Psoas muscle (tissue), 8 donors: Measurements from ENCODE around the gene UBL5. TPM values are rescaled to one million over a fixed set of nuclear protein-coding genes. Genes with fewer than 3 reads are reported as not detected.
"Not testable (repeated sequence)": the region's sequence is repeated elsewhere in the genome, so short reads cannot be mapped to it uniquely, and the experiment has no call there.

Experiments used
- ATAC-seq, 4 donors: fragments of 200-7000 bp; cut with Tn5 transposase; one replicate each; pipeline ENCODE4 v1.9.1; 2020; ENCODE audit warnings: moderate library complexity in 3 of 4, mild to moderate bottlenecking in 2 of 4
- DNase-seq, 2 donors: peaks; one replicate each; pipeline ENCODE4 v3.0.0-alpha.2; 2020
- H3K27ac ChIP-seq: fragments of 200-600 bp; one replicate; pipeline ENCODE4 v1.8.0; 2022
- H3K27me3 ChIP-seq, 3 donors: fragments of 200-600 bp in 1 of 3; one replicate each; pipeline versions ENCODE4 v1.6.1 to v1.8.0; 2013 to 2022; ENCODE audit warnings: low read length in 2 of 3, mild to moderate bottlenecking in 2 of 3, moderate library complexity in 1 of 3; ENCODE audit not compliant: insufficient read depth in 3 of 3
- H3K36me3 ChIP-seq, 2 donors: fragments of 200-600 bp in 1 of 2; one replicate each; pipeline versions ENCODE4 v1.6.1 to v1.8.0; 2013 to 2022; ENCODE audit warnings: low read depth in 1 of 2, mild to moderate bottlenecking in 1 of 2, moderate library complexity in 1 of 2; ENCODE audit not compliant: insufficient read depth in 1 of 2
- H3K4me1 ChIP-seq: fragments of 200-600 bp; one replicate; pipeline ENCODE4 v1.8.0; 2022
- H3K4me3 ChIP-seq: fragments of 200-600 bp; one replicate; pipeline ENCODE4 v1.8.0; 2022; ENCODE audit warnings: mild to moderate bottlenecking
- H3K9me3 ChIP-seq: fragments of 200-600 bp; one replicate; pipeline ENCODE4 v1.8.0; 2022
- CTCF ChIP-seq: fragments of 200-600 bp; IDR thresholded peaks from one replicate; pipeline ENCODE4 v1.8.0; 2022; ENCODE audit warnings: antibody characterized with exemption
- WGBS, 3 donors: extraction: QIAGEN DNeasy Blood & Tissue Kit; methylation state at CpG; one replicate each; pipeline versions ENCODE4 v1.1.6 to v1.1.7; 2013; 5-methylcytosine and 5-hydroxymethylcytosine counted together
- intact Hi-C, 2 donors: fragments of 100-400 bp; cut with DNase I; formaldehyde crosslinking; loops; one replicate each; pipeline versions ENCODE4 v1.11.0 to v1.14.2; 2022
- polyA plus RNA-seq, 3 donors: library from polyadenylated mRNA; stranded (reverse); fragments of 200-250 nt; gene quantifications; one replicate each; pipeline ENCODE4 v1.2.3, GENCODE V29; 2013
- total RNA-seq, 4 donors: library from RNA; stranded (reverse); fragmentation: NEBNext Ultra II Directional in 2 of 4; extraction: Animal tissue kit (Norgen Biotek cat#: 25700) in 2 of 4; gene quantifications; one replicate each; pipeline versions ENCODE4 v1.2.1 to v1.2.4, GENCODE V29; 2021 to 2023
- donor health status: healthy with polysubstance abuse.
- donor health status: DM: no; HTN: no; CAD: no; lungs with moderate emphysema.
- donor health status: Bipolar disorder and iron deficiency.
- donor health status: healthy.
- donor health status: DM: yes; HTN: yes; CAD: no.
- donor health status: DM: no; HTN: no; CAD: no.
- donor health status: DM: no; HTN: no; CAD: no.
- donor health status: DM: yes; HTN: yes; CAD: no.

Gene UBL5
- total and polyA plus RNA-seq, 7 donors: 262 to 659 (median 368) TPM

DNA sequence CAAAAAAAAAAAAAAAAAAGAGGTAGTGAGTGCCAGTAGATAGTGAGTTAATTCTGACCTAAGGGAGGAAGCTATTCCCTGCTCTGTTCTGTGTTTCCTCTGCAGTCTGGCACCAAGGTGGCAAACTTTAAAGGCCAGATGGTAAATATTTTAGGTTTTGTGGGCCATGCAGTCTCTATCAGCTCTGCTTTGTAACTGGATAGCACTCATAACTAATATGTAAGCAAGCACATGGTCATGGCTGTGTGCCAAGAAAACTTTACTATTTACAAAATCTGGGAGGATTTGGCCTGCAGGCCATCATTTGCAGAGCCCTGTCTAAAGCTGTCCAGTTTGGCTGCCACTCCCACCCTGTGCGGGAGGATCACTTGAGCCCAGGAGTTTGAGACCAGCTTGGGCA lies 11.7 kb downstream of the UBL5 start:
- TF ChIP-seq CTCF: no peak
- Histone ChIP-seq H3K9me3 (peaks cover 7% of the 10 kb centered on the region), H3K27me3 (no peaks in the 10 kb centered on the region), H3K27ac (no peak overlapping the region), H3K4me3 (no peak overlapping the region), H3K36me3 (peaks cover 3 to 64% of the 10 kb centered on the region in 2 donors), H3K4me1 (peaks cover 12% of the 10 kb centered on the region)
- intact Hi-C loops: loop anchor here in 1 of 2 donors (10.0 kb wide), 1 partner anchor 495 kb away; the partner anchor contains the start of genes ICAM3 and RAVER1
- 72 to 90% (median 77%) methylated on average over 1 of the region's 1 CpG for WGBS, 3 donors
- ATAC-seq (no peak), DNase-seq (no peak)

GRCh38 chr19:9842834-9843625 lies 15.3 kb downstream of the UBL5 start:
- no peaks in the 10 kb centered on the region for H3K4me1 ChIP-seq
- intact Hi-C loops: no loop called here
- DNase-seq: no peak
- no peaks in the 10 kb centered on the region for H3K27me3 ChIP-seq
- WGBS, 3 donors: 73 to 84% (median 78%) methylated on average over 9 of the region's 9 CpGs
- peaks cover 3 to 94% of the 10 kb centered on the region in 2 donors for H3K36me3 ChIP-seq
- H3K27ac ChIP-seq: no peak overlapping the region
- no peak for TF ChIP-seq CTCF
- H3K4me3 ChIP-seq: no peak overlapping the region
- ATAC-seq: no peak
- H3K9me3 ChIP-seq: peaks cover 7% of the 10 kb centered on the region

DNA sequence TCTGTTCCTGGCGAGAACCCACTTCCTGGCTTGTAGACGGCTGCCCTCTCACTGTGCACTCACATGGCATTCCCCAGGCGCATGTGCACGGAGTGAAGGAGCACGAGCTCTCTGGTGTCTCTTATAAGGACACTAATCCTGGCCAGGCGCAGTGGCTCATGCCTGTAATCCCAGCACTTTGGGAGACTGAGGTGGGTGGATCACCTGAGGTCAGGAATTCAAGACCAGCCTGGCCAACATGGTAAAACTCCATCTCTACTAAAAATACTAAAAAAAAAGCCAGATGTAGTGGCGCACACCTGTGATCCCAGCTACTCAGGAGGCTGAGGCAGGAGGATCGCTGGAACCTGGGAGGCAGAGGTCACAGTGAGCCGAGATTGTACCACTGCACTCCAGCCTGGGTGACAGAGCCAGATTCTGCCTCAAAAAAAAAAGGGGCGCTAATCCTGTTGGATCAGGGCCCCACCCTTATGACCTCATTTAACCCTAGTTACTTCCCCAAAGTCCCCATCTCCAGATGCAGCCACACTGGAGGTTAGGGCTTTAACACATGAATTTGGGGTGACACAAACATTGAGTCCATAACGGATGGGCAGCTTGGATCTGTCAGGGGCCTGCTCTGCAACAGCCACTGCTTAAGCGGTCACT lies 16.0 kb downstream of the UBL5 start:
- DNase-seq, ATAC-seq, H3K27me3 ChIP-seq, H3K27ac ChIP-seq, H3K4me3 ChIP-seq, H3K9me3 ChIP-seq, intact Hi-C loops, H3K4me1 ChIP-seq: not testable (repeated sequence)
- 93 to 99% (median 96%) methylated on average over 11 to 12 of the region's 12 CpGs for WGBS, 3 donors
- H3K36me3 ChIP-seq: peaks cover 3 to 94% of the 10 kb centered on the region in 2 donors

- ATAC-seq (peak; percentile 37 to 76 (median 62)), DNase-seq (peak; percentile 67 to 71)
- Histone ChIP-seq H3K4me3 (no peak overlapping the region), H3K9me3 (peaks cover 7% of the 10 kb centered on the region), H3K27ac (no peak overlapping the region), H3K4me1 (no peaks in the 10 kb centered on the region), H3K27me3 (no peaks in the 10 kb centered on the region), H3K36me3 (peaks cover 3 to 66% of the 10 kb centered on the region in 2 donors)
- intact Hi-C loops: no loop called here
- WGBS, 3 donors: 51 to 57% (median 57%) methylated on average over 12 to 13 of the region's 13 CpGs
- peak; percentile 11 for TF ChIP-seq CTCF
Measured at GRCh38 chr19:9847087-9847671, 19.5 kb downstream of the UBL5 start.

GRCh38 chr19:9848060-9848459 lies 20.3 kb downstream of the UBL5 start:
- WGBS, 3 donors: 72 to 78% (median 76%) methylated on average over 4 of the region's 4 CpGs
- no peak overlapping the region for H3K4me3 ChIP-seq
- intact Hi-C loops: no loop called here
- TF ChIP-seq CTCF: no peak
- no peak for ATAC-seq
- peaks cover 3 to 58% of the 10 kb centered on the region in 2 donors for H3K36me3 ChIP-seq
- H3K4me1 ChIP-seq: no peaks in the 10 kb centered on the region
- H3K27me3 ChIP-seq: no peaks in the 10 kb centered on the region
- H3K27ac ChIP-seq: no peak overlapping the region
- H3K9me3 ChIP-seq: peaks cover 7% of the 10 kb centered on the region
- no peak for DNase-seq
